Measurements from ENCODE around the gene NHSL2.

GRCh38 chrX:72097098-72097497 lies 186.5 kb downstream of the NHSL2 start:
- TF ChIP-seq CTCF (IDR thresholded peaks at IDR 0.05), result no peak
- no peak for TF ChIP-seq POLR2AphosphoS5 (IDR thresholded peaks at IDR 0.05)
- TF ChIP-seq POLR2A (IDR thresholded peaks at IDR 0.05; ENCODE audit: low read depth), result no peak

Data from esophagus muscularis mucosa (tissue), 3 donors.